GM23248 (cell line): ENCODE data around the gene SIGLEC1. TPM values are rescaled to one million over a fixed set of nuclear protein-coding genes. Genes with fewer than 3 reads are reported as not detected.

Experiments
- DNase-seq: peaks from one replicate; pipeline ENCODE4 v3.0.0-alpha.2; 2015
- H2AFZ ChIP-seq: fragments of 200-600 bp; sonication (generic); 2 replicates; pipeline ENCODE4 v1.6.1; 2016; ENCODE audit warnings: antibody characterized with exemption
- H3F3A ChIP-seq: fragments of 200-600 bp; sonication (generic); 2 replicates; pipeline ENCODE4 v1.6.1; 2016; ENCODE audit warnings: mild to moderate bottlenecking, antibody characterized with exemption, mixed run types; ENCODE audit not compliant: insufficient read depth
- H3K27ac ChIP-seq: fragments of 200-600 bp; sonication (generic); 2 replicates; pipeline ENCODE4 v1.5.1; 2016; ENCODE audit warnings: mild to moderate bottlenecking
- H3K27me3 ChIP-seq: fragments of 200-600 bp; sonication (generic); replicated peaks from 2 replicates; pipeline ENCODE4 v1.6.1; 2016; ENCODE audit warnings: mild to moderate bottlenecking; ENCODE audit not compliant: insufficient read depth
- H3K36me3 ChIP-seq: fragments of 200-600 bp; sonication (generic); 2 replicates; pipeline ENCODE4 v1.6.1; 2016; ENCODE audit warnings: low read depth, mild to moderate bottlenecking
- H3K4me1 ChIP-seq: fragments of 200-600 bp; sonication (generic); 2 replicates; pipeline ENCODE4 v1.6.1; 2016; ENCODE audit warnings: mild to moderate bottlenecking; ENCODE audit not compliant: insufficient read depth
- H3K4me2 ChIP-seq: fragments of 200-600 bp; sonication (generic); one replicate; pipeline ENCODE4 v1.6.1; 2016; ENCODE audit warnings: mild to moderate bottlenecking; ENCODE audit not compliant: unreplicated experiment
- H3K4me3 ChIP-seq: fragments of 200-600 bp; sonication (generic); 2 replicates; pipeline ENCODE4 v1.5.1; 2016; ENCODE audit warnings: mild to moderate bottlenecking
- H3K79me2 ChIP-seq: fragments of 200-600 bp; sonication (generic); 2 replicates; pipeline ENCODE4 v1.6.1; 2016; ENCODE audit warnings: mild to moderate bottlenecking; ENCODE audit not compliant: insufficient read depth
- H3K9ac ChIP-seq: fragments of 200-600 bp; sonication (generic); 2 replicates; pipeline ENCODE4 v1.6.1; 2016; ENCODE audit warnings: mild to moderate bottlenecking
- H3K9me2 ChIP-seq: fragments of 200-600 bp; sonication (generic); 2 replicates; pipeline ENCODE4 v1.6.1; 2016; ENCODE audit warnings: mixed run types, mild to moderate bottlenecking, moderate library complexity; ENCODE audit not compliant: insufficient read depth
- H3K9me3 ChIP-seq: fragments of 200-600 bp; sonication (generic); one replicate; pipeline ENCODE4 v1.6.1; 2017; ENCODE audit warnings: low read depth
- H4K20me1 ChIP-seq: fragments of 200-600 bp; sonication (generic); 2 replicates; pipeline ENCODE4 v1.6.0; 2016; ENCODE audit not compliant: insufficient read depth
- EZH2 ChIP-seq: fragments of 200-600 bp; sonication (generic); IDR thresholded peaks from 2 replicates; pipeline ENCODE4 v1.6.1; 2018; ENCODE audit warnings: antibody characterized with exemption, mild to moderate bottlenecking; ENCODE audit not compliant: insufficient read depth, poor library complexity, severe bottlenecking
- EZH2phosphoT487 ChIP-seq: fragments of 200-600 bp; sonication (generic); IDR thresholded peaks from 2 replicates; pipeline ENCODE4 v1.6.1; 2018; ENCODE audit warnings: antibody characterized with exemption, moderate library complexity, mild to moderate bottlenecking, low read depth; ENCODE audit not compliant: insufficient read depth
- WGBS, 2 experiments: methylation state at CpG; one replicate each; pipeline ENCODE4 v1.1.6; 2015 to 2017; ENCODE audit warnings: low lambda C conversion rate in 2 of 2, low coverage in 1 of 2; ENCODE audit errors: missing lambda C conversion rate in 2 of 2; 5-methylcytosine and 5-hydroxymethylcytosine counted together
- in situ Hi-C: fragments of 300-500 bp; cut with MboI; formaldehyde crosslinking; loops from 2 replicates; pipeline ENCODE4 v1.15.0; 2020
- polyA plus RNA-seq: library from polyadenylated mRNA; unstranded; fragments of >200 nt; fragmentation: Nextera tagmentation; extraction: Ambion mirVana; gene quantifications from 2 replicates; pipeline ENCODE4 v1.2.1, GENCODE V29; 2016
- total RNA-seq: library from RNA; depleted of rRNA; stranded (reverse); fragments of >200 nt; shearing (Covaris generic); gene quantifications from 2 replicates; pipeline ENCODE4 v1.2.3, GENCODE V29; 2014

Gene SIGLEC1
- total and polyA plus RNA-seq, 2 experiments from 2014 or later: not detected

- Histone ChIP-seq H3K4me3 (no peak overlapping the region), H3K36me3 (no peaks in the 10 kb centered on the region), H3K9me2 (no peaks in the 10 kb centered on the region), H3K27ac (no peak overlapping the region), H3F3A (peaks cover 5% of the 10 kb centered on the region; the same call in 1 of the 2 replicates), H3K9me3 (no peaks in the 10 kb centered on the region), H3K79me2 (no peaks in the 10 kb centered on the region), H3K27me3 (no peaks in the 10 kb centered on the region), H3K4me2 (no peak overlapping the region), H2AFZ (no peak overlapping the region), H4K20me1 (no peaks in the 10 kb centered on the region), H3K4me1 (no peaks in the 10 kb centered on the region; the same call in 1 of the 2 replicates), H3K9ac (no peak overlapping the region)
- WGBS, 2 experiments: 60 to 62% methylated on average over 9 to 10 of the region's 10 CpGs
- peak; percentile 81 for DNase-seq
- in situ Hi-C loops: no loop called here
- TF ChIP-seq EZH2 (no peak), EZH2phosphoT487 (no peak)
Observed at GRCh38 chr20:3706774-3707507, 5.5 kb downstream of the SIGLEC1 start.

GRCh38 chr20:3705970-3706739, 6.2 kb downstream of the SIGLEC1 start:
- Histone ChIP-seq H3K27ac (no peak overlapping the region), H3K36me3 (no peaks in the 10 kb centered on the region), H4K20me1 (no peaks in the 10 kb centered on the region), H3K9me2 (no peaks in the 10 kb centered on the region), H3K27me3 (no peaks in the 10 kb centered on the region), H3K9ac (no peak overlapping the region), H3K4me1 (no peaks in the 10 kb centered on the region; the same call in 1 of the 2 replicates), H3K79me2 (no peaks in the 10 kb centered on the region), H3K9me3 (no peaks in the 10 kb centered on the region), H3F3A (peaks cover 5% of the 10 kb centered on the region; the same call in 1 of the 2 replicates), H3K4me3 (no peak overlapping the region), H2AFZ (no peak overlapping the region), H3K4me2 (no peak overlapping the region)
- TF ChIP-seq EZH2 (no peak), EZH2phosphoT487 (no peak)
- DNase-seq: no peak
- 85 to 87% methylated on average over 27 to 31 of the region's 31 CpGs for WGBS, 2 experiments
- in situ Hi-C loops: no loop called here

- Histone ChIP-seq H3K9me3 (no peaks in the 10 kb centered on the region), H3K27me3 (no peaks in the 10 kb centered on the region), H3K9me2 (no peaks in the 10 kb centered on the region), H4K20me1 (no peaks in the 10 kb centered on the region), H3K36me3 (no peaks in the 10 kb centered on the region), H3K4me1 (no peaks in the 10 kb centered on the region; the same call in 1 of the 2 replicates), H3K9ac (no peak overlapping the region), H3K4me2 (no peak overlapping the region), H3K4me3 (no peak overlapping the region), H3K27ac (no peak overlapping the region), H3K79me2 (no peaks in the 10 kb centered on the region), H2AFZ (no peak overlapping the region), H3F3A (peaks cover 5% of the 10 kb centered on the region; the same call in 1 of the 2 replicates)
- TF ChIP-seq EZH2 (no peak), EZH2phosphoT487 (no peak)
- no peak for DNase-seq
- 81 to 86% methylated on average over 14 of the region's 14 CpGs for WGBS, 2 experiments
- in situ Hi-C loops: no loop called here
Observed at GRCh38 chr20:3705491-3705969, 6.9 kb downstream of the SIGLEC1 start.

GRCh38 chr20:3704087-3704486, 8.3 kb downstream of the SIGLEC1 start:
- H3K27me3 ChIP-seq: no peaks in the 10 kb centered on the region
- H3F3A ChIP-seq: no peaks in the 10 kb centered on the region
- no peaks in the 10 kb centered on the region for H3K9me3 ChIP-seq
- TF ChIP-seq EZH2: no peak
- TF ChIP-seq EZH2phosphoT487: no peak
- no peaks in the 10 kb centered on the region for H3K36me3 ChIP-seq
- H2AFZ ChIP-seq: no peak overlapping the region
- H4K20me1 ChIP-seq: no peaks in the 10 kb centered on the region
- H3K79me2 ChIP-seq: no peaks in the 10 kb centered on the region
- H3K4me2 ChIP-seq: no peak overlapping the region
- no peak overlapping the region for H3K27ac ChIP-seq
- WGBS, 2 experiments: 53 to 62% methylated on average over 5 of the region's 5 CpGs
- no peaks in the 10 kb centered on the region for H3K9me2 ChIP-seq
- no peak overlapping the region for H3K9ac ChIP-seq
- DNase-seq: no peak
- no peak overlapping the region for H3K4me3 ChIP-seq
- in situ Hi-C loops: no loop called here
- no peaks in the 10 kb centered on the region; the same call in 1 of the 2 replicates for H3K4me1 ChIP-seq
